Stimulated activated CD8-positive, alpha-beta memory T cell treated with anti-CD3 and anti-CD28 coated beads, Interleukin-15, amount 100 ng/mL, for 4 hours (primary cell): ENCODE measurements around the gene BICDL1.
"Not testable (repeated sequence)": the region's sequence is repeated elsewhere in the genome, so short reads cannot be mapped to it uniquely, and the experiment has no call there.

ENCODE experiments used
- DNase-seq, 2 donors: peaks; one replicate each; pipeline ENCODE4 v3.0.0-alpha.2; 2020; ENCODE audit warnings: low read depth in 2 of 2

The BICDL1 gene

DNA sequence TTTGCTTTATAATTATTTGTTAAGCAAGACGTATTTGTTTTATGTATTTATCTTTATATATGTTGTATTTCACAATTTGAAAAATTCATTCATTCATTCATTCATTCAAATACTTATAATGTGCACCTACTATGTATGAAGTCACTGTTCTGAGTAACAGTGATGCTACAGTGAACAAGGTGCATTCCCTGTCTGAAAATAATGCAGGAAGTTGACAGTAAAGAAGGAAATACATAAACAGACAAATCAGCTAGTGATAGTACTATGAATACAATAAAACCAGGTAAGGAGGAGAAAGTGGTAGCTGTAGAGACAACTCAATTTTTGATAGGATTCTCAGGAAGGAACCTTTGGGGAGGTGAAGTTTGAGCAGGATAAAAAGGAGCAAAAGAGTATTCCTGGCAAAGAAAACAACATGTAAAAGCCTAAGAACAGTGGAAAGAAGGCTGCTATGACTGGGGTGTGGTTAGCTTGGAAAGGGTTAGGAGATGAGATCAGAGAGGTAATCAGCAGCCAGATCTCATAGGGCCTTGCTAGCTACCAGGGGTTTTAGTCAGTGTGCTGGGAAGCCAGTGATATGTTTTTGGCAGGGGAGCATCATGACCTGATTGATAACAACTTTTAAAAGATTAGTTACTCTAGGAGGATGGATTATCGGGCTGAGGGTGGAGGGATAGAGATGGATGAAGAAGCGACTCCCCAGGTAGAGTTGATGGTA lies 17.4 kb downstream of the BICDL1 start:
- DNase-seq: no peak

DNA sequence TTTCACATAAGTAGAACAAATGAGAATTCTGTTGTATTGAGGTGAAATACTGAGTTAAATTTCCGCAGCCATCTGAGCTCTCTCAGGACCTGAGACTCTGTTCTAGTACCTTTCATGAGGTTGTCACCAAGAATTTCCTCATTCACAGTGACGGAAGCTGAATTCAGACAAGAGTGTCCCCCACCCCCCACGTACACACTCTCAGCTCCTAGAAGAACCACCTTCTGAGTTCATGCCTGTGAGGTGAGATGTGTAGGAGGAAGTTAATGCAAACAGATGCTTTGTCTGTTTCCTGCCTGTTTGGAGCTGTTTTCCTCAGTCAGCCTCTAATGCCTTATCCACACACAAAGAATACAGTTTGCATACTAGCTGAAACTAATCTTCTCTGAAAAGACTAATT lies 18.2 kb downstream of the BICDL1 start:
- peak; percentile 31 to 69 for DNase-seq

DNA sequence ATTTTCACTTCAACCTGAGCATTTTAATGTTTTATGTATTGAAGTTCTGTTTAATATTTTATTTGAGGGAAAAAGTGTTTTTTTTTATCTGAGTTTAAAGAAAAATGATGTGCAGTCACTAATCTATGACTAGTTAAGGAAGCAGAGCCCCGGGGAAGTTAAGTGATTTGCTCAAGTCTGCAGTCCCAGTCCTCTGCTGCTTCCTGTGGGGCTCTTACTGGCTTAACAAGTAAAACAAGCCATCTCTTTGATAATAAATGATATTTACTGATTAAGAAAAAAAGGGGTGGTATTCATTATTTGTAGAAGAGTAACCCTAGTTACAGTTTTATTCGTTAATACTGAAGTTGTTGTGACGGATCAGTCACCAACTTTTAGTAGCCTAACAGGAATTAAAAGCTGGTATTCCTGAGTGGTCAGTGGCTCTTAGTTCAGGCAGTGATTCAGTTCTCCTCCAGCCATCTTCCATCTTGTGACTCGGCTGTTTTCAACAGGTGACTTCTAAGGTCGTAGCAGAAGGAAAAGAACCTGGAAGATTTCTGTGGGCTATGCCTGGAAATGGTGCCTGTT lies 21.7 kb downstream of the BICDL1 start:
- DNase-seq: no peak

DNA sequence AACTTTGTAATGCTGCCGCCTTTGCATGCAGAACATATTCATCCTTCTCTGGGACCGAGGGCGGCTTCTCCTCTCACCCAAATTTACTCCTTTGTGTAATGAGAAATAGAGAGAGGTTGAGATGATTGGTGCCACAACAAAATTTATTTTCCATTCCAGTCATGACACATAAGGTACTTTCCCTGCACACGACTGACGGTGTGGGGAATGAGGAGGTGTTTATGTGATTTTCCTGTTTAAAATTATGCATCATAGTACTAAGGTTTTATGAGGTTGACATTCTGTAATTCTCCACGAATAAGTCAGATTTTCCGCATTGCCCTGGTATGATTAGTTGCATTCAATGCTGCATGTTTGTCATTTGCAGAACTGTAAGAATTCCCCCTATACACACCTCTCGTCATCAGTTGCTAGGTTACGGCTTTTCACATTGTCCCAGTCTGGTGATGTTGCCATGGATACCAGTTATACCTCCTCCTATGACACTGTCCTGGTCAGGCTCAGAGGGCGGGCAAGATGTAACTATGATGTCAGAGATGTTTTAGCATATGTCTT lies 23.1 kb downstream of the BICDL1 start:
- peak; percentile 37 to 85 for DNase-seq

DNA sequence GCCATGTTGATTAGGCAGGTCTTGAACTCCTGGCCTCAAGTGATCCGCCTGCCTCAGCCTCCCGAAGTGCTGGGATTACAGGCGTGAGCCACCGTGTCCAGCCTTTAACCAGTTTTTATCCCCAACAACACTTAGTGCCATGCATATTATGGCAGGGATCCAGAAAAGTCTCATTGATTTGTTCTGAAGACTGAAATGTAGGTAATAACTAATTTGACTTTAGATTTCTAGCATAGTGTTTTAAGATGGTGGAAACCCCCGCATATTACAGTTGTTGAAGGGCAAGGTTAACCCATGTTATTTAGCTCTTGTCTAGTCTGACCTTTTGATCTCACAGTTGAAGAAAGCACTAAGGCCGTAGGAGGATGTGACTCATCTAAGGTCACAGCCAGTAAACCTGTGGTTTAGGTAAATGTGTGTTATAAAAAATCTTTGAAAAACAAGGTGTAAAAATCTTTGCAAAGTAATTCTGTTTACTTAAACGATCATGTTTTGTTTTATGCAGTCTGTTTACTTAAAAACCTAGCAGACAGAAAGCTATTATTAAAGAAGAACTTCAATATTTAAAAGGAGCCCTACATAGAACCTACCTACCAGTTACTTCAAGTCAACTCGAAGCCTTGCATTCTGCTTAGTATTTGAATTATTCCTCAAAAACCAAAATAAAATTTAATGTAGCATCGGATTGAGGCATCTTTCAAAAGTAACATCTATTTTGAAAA lies 24.8 kb downstream of the BICDL1 start:
- peak in 1 of 2 donors; percentile 62 for DNase-seq

DNA sequence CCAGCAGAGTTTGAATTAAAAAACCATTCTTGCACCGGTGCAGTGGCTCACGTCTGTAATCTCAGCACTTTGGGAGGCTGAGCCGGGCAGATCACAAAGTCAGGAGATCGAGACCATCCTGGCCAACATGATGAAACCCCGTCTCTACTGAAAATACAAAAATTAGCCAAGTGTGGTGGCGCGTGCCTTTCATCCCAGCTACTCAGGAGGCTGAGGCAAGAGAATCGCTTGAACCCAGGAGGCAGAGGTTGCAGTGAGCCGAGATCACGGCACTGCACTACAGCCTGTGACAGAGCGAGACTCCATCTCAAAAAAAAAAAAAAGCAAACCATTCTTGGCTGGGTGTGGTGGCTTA lies 25.3 kb downstream of the BICDL1 start:
- DNase-seq: not testable (repeated sequence)

DNA sequence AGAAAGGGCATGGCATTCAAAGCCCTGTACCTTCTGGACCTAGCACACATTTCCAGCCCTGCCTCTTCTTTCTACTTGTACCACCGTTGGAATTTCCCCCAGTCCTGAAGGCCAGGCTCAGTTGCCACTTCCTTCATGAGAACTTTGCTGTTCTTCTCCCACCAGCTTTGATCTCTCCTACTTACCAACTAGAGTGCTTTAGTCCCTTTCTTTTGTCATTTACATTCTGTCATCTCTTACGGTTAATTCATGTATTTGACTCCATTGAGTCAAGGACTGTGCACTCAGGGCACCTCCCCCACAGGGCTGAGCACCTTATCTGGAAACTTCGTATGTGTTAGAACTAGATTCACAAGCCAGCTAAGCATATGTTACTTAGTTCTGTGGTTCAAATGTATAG lies 26.3 kb downstream of the BICDL1 start:
- peak; percentile 23 to 55 for DNase-seq

DNA sequence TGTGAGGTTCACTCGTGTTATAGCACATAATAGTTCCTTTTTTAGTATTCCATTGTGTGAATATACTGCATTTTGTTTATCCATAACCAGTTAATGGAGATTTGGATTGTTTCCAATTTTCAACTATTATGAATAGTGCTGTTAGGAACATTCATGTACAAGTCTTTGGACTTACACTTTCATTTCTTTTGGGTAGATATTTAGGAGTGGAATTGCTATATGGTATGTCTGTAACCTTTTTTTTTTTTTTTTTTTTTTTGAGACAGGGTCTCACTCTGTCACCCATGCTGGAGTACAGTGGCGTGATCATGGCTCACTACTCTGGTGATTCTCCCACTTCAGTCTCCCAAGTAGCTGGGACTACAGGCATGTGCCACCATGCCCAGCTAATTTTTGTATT lies 27.2 kb downstream of the BICDL1 start:
- DNase-seq: not testable (repeated sequence)

DNA sequence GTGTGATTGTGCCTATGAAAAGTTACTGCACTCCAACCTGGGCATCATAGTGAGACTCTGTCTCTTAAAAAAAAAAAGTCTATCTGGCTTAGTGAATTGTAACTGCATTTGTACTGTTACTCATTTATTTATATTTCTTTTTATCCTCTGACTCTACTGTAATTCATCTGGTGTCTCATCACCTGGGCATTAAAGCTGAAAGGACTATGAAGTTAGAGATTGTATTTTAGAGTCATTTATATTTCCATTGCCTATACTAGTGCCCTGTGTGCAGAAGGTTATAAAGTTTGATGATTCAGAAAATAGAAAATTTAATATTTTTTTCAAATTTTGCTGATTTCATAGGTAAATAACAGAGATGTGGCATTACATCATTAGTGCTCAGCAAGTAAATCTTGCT lies 30.2 kb downstream of the BICDL1 start:
- DNase-seq: no peak

DNA sequence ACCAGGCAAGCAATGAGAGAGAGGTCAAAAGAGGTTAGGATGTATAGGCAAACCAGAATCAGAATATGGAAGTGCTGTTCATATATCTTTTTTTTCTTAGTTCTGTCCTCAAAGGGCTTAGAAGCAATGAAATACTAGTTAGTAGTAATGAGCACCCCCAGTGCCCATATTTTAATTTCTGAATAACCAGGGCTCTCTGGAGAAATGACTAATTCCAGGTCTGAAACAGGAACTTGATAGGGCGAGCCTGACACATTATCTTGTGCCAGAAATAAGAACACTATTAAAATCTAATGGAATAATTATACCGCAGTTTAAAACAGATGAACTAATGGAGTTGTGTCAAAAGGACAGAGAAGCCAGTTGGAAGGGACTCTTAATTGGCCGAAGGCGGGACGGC lies 30.9 kb downstream of the BICDL1 start:
- DNase-seq: no peak

DNA sequence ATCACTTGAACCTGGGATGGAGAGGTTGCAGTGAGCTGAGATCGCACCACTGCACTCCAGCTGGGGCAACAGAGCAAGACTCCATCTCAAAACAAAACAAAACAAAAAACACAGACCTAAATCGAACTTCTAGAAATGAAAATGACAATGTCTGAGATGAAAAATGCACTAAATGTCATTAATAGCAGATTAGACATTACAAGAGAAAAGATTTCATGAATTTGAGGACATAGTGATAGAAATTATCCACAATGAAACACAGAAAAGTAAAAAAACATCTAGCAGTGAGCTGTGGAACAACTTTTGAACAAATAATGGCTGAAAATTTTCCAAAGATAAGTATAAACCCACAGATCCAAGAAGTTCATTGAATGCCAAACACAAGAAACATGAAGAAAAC lies 35.2 kb downstream of the BICDL1 start:
- DNase-seq: no peak

DNA sequence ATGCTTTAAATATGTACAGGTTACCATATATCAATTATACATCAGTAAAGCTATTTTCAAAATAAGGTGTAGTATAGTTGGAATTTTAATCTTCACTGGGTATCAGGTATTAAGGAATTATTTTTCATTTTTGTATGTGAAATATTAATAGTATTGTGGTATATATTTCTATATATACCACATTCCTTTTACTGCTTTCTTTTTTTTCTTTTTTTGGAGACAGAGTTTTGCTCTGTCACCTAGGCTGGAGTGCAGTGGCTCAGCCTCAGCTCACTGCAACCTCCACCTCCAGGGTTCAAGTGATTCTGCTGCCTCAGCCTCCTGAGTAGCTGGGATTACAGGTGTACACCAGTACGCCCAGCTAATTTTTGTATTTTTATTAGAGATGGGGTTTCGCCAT lies 36.6 kb downstream of the BICDL1 start:
- DNase-seq: no peak

DNA sequence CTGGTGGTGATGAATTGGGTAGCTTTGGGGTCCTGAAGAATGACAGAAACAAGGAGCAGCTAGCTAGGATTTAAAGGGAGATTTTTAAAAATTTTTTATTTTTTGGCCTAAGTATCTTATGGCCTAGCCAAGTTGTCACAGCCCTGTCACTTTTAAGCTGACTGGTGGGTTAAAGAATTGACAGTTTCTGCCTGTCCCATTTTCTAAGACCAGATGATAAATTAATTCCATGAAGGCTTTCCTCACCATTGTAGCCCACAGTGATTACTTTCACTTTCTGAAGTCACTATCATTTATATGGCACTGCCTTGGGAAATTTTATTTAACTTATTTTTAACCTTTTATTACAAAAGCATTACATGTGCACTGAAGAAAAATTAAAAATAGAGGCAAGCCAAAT lies 43.2 kb downstream of the BICDL1 start:
- no peak for DNase-seq

DNA sequence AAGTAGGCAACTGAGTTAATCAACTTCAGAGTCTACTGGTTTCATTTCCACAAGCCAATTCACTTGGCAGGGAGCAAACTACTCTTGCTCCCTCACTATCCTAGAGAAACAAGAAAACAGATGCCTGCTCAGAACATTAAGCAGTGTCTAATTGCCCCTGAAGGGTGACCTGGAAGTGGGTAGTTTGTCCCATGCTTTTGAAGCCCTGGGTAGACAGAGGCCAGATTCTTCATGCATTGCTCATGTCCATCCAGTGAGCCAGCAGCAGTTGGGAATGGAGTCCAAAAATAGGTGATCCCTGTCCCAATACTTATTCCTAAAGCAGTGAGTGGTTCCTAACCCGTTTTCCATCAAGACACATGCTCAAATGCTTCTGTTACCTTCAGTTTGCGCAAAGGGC lies 48.8 kb downstream of the BICDL1 start:
- DNase-seq: no peak

DNA sequence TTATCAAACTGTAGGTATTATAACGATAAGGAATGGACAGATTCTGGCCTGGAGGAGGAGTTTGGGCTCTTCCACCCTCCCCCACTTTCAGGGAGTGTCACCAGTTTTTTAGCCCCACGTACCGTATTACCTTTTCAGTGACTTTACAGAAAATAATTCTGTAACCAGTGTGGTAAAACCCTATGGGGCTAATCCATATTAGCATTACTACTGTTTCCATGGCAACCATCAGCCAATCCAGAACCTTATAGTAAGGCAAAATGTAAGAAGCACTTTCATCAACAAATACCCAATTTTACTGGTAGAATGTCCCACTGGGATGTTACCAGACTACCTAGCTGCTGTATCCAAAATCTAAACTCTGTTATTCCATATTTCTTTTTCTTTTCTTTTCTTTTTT lies 50.7 kb downstream of the BICDL1 start:
- DNase-seq: no peak

DNA sequence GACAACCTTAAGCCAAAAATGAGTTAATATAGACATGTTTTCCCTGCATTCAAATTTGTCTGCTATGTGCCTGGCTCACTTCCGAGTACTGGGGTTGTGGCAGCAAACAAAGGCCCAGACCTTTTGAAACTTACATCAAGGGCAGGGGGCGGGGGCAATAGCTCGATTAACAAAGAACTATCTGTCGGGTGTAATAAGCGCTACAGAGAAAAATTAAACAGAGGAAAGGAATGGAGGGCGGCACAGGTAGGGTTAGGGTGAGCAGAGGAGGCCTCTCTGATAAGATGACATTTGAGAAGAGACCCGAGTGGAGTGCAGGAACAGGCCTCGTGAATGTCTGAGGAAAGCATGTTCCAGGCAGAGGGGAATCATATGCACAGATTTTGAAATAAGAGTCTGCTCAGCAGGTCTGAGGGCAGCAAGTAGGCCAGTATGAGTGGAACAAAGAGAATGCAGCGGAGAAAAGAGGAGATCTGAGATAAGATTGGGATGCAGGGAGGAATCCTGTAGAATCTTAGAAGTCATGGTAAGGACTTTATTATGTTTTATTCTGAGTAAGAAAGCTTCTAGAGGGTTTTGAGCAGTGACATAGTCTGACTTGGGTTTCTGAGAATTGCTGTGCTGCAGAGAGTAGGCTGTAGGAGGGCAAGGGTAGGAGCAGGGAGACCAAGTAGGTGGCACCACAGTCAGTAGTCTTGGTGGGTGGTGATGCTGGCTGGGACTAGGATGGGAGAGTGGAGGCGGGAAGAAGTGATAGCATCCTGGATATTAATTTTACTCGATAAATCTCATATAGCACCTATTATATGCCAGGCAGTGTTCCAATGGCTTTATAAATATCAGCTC lies 52.6 kb downstream of the BICDL1 start:
- no peak for DNase-seq

DNA sequence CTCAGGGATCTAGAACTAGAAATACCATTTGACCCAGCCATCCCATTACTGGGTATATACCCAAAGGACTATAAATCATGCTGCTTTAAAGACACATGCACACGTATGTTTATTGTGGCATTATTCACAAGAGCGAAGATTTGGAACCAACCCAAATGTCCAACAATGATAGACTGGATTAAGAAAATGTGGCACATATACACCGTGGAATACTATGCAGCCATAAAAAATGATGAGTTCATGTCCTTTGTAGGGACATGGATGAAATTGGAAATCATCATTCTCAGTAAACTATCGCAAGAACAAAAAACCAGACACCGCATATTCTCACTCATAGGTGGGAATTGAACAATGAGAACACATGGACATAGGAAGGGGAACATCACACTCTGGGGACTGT lies 56.3 kb downstream of the BICDL1 start:
- not testable (repeated sequence) for DNase-seq

DNA sequence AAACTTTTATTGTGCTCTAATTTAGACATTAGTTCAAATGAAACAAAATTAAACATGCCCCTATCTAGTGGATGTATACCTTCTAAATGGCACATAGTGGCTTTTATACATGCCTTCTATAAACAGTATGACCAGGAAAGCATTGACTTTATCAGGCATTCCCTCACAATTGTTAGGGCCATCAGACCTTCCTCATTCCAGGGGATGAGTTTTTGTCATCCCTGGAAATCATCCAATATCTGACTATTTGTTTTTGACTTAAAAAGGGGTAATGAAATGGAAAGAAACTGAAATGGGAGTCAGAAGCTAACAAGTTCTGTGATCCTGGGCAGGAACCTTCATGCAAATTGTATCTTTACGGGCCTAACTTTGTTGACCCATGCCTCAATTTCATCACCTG lies 58.0 kb downstream of the BICDL1 start:
- no peak for DNase-seq

DNA sequence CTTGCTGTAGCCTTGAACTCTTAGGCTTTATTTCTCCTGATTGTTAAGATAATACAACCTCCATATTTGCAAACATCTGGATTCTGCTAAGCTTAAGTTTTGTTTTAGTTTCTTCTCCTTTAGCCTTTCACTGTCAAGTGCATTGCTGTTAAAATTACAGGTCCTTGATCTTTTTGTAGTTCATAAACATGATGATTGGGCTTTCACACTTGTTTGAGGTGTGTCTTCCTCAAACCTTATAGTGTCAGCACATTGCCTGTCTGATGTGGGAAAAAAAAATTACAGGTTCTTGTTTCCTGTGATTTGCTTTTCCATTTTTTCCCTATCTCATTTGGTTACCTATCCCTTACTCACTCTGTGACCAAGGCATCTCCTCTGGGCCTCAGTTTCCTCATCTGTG lies 59.2 kb downstream of the BICDL1 start:
- no peak for DNase-seq

DNA sequence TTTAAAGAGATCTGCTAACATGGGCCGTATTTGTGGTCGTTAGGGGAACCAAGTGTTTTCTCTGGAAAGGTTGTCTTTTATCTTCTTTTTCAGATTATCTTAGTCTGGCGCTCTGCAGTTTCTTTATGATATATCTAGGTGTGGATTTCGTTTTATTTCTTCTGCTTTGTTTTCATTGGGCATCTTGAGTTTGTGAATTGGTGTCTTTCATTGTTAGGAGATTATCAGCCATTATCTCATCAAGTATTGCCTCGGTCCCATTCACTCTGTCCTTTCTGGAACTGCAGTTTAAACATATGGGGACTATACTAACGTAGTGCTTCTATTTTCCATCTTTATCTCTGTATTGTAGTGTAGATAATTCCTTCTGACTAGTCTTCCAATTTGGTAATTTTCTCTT lies 60.4 kb downstream of the BICDL1 start:
- DNase-seq: no peak

DNA sequence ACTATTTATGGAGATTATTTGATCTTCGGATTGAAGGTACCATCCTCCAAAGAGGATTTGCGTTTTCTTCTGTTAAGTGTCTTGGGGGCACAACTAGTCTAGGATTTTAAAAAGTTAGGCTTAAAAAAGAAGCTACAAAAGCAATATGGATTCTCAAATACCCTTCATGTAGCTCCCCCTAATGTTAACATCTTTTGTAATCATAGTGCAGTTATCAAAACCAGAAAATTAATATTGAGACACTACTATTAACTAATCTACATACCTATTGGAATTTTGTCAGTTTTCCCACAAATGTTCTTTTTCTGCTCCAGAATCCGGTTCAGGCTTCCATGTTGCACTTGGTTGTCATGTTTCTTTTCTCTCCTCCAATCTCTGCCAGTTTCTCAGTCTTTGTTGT lies 62.5 kb downstream of the BICDL1 start:
- DNase-seq: no peak

DNA sequence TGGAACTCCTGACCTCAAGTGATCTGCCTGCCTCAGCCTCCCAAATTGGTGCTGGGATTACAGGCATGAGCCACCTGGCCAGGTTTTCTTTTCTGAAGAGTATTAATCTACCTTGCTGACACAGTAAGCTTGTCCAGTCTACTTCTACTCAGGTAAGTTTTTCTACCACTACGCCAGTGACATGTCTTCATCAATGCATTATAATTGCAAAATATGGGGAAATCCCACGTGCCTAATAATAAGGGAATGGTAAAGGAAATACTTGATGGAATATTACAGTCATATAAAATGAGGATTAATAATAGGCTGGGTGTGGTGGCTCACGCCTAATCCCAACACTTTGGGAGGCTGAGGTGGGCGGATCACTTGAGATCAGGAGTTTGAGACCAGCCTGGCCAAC lies 65.3 kb downstream of the BICDL1 start:
- no peak for DNase-seq
